Uterus (tissue), 2 donors: ENCODE results near the gene GYPE.
"Not testable (repeated sequence)": the region's sequence is repeated elsewhere in the genome, so short reads cannot be mapped to it uniquely, and the experiment has no call there.

ENCODE experiments used
- CTCF ChIP-seq, 4 experiments: fragments of 200-600 bp in 2 of 4; fragments of 450-650 bp in 2 of 4; sonication (generic) in 2 of 4; IDR thresholded peaks; one replicate each; pipeline ENCODE4 v1.5.1; 2016 to 2019; ENCODE audit warnings: antibody characterized with exemption in 4 of 4, mild to moderate bottlenecking in 2 of 4, moderate library complexity in 1 of 4
- POLR2A ChIP-seq, 2 donors: fragments of 450-650 bp; IDR thresholded peaks; one replicate each; pipeline ENCODE4 v1.6.1; 2016; ENCODE audit warnings: antibody characterized with exemption in 2 of 2, mild to moderate bottlenecking in 1 of 2, moderate library complexity in 1 of 2

GRCh38 chr4:143947493-143947892 lies 42.1 kb upstream of the GYPE start:
- TF ChIP-seq CTCF, POLR2A (IDR thresholded peaks at IDR 0.05): not testable (repeated sequence)
